ENCODE measurements around the gene PXT1.

DNA sequence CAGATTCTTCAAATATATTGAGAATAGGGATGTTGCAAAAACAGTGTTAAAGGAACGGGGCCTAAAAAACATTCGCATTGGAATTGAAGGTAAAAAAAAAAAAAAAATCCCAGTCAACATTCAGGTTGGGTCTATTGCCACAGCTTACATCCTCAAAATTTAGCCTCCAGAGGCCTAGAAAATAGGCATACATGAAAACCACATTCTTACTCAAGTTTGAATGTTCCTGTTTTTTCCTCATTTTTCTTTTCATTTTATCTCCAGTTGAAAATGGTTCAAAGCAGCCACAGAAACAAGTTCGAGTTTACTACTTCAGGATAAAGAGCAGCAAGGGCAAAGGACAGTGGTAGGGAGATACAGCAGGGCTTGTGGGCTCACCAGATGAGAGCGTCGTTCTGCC is 42.1 kb upstream of the PXT1 start:
- TF ChIP-seq, protein P1, sequence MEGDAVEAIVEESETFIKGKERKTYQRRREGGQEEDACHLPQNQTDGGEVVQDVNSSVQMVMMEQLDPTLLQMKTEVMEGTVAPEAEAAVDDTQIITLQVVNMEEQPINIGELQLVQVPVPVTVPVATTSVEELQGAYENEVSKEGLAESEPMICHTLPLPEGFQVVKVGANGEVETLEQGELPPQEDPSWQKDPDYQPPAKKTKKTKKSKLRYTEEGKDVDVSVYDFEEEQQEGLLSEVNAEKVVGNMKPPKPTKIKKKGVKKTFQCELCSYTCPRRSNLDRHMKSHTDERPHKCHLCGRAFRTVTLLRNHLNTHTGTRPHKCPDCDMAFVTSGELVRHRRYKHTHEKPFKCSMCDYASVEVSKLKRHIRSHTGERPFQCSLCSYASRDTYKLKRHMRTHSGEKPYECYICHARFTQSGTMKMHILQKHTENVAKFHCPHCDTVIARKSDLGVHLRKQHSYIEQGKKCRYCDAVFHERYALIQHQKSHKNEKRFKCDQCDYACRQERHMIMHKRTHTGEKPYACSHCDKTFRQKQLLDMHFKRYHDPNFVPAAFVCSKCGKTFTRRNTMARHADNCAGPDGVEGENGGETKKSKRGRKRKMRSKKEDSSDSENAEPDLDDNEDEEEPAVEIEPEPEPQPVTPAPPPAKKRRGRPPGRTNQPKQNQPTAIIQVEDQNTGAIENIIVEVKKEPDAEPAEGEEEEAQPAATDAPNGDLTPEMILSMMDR (IDR thresholded peaks at IDR 0.05), result no peak
- no peak for TF ChIP-seq EZH2 (IDR thresholded peaks at IDR 0.05)

Measured in neural progenitor cell (in vitro differentiated cells).